A549 treated with CpdA at 1 μM for 4 hours (cell line): ENCODE measurements around the gene SHC1. TPM values are rescaled to one million over a fixed set of nuclear protein-coding genes. Genes with fewer than 3 reads are reported as not detected.

Experiments used
- total RNA-seq: library from RNA; stranded (reverse); fragments of 200-300 nt; extraction: Qiagen RNA extraction; gene quantifications from 5 replicates; pipeline ENCODE4 v1.2.3, GENCODE V29; 2022; ENCODE audit warnings: low read depth

SHC1 gene, protein sequence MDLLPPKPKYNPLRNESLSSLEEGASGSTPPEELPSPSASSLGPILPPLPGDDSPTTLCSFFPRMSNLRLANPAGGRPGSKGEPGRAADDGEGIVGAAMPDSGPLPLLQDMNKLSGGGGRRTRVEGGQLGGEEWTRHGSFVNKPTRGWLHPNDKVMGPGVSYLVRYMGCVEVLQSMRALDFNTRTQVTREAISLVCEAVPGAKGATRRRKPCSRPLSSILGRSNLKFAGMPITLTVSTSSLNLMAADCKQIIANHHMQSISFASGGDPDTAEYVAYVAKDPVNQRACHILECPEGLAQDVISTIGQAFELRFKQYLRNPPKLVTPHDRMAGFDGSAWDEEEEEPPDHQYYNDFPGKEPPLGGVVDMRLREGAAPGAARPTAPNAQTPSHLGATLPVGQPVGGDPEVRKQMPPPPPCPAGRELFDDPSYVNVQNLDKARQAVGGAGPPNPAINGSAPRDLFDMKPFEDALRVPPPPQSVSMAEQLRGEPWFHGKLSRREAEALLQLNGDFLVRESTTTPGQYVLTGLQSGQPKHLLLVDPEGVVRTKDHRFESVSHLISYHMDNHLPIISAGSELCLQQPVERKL
- 128 to 148 TPM (median 144 TPM) in 5 replicates for total RNA-seq

DNA sequence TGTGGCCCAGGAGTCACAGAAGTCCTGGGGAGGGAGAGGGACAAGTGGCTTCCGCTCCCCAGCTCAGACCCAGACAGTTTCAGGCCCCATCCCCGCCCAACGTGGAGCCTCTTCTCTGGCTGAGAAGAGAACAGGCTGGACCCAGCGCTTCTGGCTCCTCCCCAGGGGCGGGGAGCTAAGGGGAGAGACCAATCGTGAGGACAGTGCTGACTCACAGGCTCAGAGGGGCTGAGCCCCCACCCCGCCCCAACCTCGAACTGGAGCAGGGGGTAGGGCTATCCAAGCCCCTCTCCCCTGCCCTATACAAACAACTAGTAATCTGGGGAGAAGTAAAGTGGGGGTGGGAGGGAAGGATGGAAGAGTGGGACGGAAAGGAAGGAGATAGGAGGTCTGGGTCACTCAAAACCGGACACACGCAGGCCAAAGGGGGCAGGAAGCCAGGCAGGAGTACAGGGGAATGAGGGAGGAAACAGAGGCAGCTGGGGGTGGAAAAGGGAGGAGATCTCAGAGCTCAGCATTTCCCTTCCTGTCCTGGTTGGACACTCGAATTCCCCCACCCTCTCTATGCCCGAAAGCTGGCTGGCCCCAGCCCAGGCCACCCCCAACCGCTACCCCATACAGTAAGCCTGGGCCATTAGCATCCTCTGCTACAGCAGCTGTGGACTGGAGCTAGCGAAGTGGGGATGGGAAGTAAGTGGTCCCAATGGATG lies at the start of gene SHC1:
TSS of gene SHC1 (minus strand) at position 117 of the 710 bp plus-strand sequence. CDS start 221 bp downstream, outside the sequence.

GRCh38 chr1:155002464-155003226 lies 32.1 kb upstream of the SHC1 start, which contains the start of gene ZBTB7B:
Gene ZBTB7B, plus strand, starts transcription at chr1:155002802. Its CDS starts 11,859 bp downstream, at chr1:155014661.

DNA sequence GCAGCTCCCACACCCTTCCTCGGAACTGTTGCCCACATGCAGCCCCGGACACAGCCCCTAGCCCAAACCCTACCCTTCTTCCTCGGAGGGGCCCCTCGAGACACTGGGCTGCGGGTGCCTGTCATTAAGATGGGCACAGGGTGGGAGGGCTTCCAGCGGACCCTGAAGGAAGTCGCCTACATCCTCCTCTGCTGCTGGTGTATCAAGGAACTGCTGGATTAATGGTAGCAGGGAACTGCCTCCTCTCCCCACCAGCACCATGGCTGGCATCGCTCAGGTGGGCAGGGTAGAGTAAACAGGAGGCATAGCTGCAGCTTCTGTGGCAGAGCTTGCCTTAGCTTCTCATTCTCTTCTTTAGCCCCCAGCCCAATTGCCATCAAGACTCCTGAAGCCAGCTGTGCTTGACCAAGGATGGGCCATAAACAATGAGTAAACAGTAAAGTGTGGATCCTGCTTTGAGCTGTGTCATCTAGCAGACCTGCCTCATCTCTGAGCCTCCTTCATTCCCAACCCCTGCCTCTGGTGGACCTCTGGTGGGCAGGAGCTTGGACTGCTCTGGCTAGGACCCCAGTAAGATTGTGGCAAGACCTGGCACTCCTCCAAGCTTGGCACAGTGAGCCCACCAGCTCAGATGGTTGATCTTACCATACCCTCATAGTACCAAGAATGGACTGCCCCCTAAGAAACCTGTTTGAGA lies 23.2 kb upstream of the SHC1 start, which contains the start of gene LENEP:
TSS of gene LENEP (plus strand) at position 15 of the 697 bp plus-strand sequence. CDS start at position 37, 22 bp downstream.

DNA sequence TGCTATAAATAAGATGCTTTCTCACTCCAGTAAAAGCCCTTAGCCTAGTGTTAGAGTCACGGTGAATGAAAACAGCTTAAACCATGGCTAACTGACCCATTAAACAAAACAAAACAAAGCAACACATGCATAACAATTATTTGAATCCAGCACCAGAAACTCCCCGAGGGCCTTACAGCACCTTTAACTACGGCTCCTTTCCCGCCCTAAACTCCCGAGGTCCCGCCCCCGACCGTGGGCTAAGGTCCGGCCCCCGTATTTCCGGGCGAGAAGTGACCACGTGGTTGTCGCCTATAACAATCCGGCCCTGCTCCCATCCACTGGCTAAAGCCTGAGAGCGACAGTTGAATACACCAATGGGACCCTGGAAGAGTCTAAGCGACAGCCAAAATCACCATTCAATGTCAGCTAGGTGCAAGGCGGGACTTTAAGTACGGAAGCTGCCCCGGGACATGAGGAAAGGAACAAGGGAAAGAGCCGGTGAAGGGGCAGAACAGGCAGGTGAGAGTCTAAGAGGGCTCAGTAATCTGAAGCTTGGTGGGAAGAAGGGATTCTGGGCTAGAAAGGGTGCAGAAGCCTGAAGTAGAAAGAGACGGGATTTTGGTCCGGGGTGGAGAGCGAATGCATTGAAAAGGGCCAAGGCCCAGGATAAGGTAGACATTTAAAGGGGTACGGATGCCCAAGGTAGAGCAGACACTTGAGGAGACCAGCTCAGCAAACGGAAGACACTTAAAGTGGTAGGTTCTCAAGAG lies 12.5 kb upstream of the SHC1 start, which contains the start of gene FLAD1:
TSS of gene FLAD1 (plus strand) at position 448 of the 752 bp plus-strand sequence. CDS start 351 bp downstream, outside the sequence.

DNA sequence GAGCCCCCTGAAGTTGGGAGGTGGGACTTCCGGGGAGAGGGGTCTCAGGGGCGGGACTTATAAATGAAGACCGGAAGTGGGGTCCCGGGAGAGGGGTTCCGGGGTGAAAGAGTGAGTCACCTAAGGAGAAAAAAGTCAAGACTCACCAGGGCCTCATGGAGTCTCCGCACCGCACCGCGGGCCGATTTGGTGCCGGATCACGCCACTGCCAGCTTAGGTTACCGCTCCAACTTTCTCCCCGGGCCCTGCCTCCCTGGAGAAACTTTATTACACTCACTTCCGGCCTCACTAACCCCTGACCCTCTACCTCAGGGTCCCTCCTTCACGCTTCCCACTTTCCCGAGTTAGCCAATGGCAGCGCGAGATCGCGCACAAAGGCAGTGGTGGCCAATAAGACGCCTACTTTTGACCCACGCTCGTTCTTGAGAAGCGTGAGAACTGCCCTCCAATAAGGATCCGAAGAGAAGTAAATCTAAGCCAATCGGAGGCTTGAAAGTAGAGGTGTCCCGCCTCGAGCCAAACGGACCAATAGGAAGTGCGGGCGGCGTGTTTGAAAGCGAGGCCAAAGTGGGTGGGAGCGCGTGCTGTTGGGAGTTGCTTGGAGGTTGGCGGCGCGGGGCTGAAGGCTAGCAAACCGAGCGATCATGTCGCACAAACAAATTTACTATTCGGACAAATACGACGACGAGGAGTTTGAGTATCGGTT lies 3.7 kb upstream of the SHC1 start, which contains the start of gene CKS1B:
TSS of gene CKS1B (plus strand) at position 580 of the 706 bp plus-strand sequence. CDS start at position 645, 65 bp downstream.

DNA sequence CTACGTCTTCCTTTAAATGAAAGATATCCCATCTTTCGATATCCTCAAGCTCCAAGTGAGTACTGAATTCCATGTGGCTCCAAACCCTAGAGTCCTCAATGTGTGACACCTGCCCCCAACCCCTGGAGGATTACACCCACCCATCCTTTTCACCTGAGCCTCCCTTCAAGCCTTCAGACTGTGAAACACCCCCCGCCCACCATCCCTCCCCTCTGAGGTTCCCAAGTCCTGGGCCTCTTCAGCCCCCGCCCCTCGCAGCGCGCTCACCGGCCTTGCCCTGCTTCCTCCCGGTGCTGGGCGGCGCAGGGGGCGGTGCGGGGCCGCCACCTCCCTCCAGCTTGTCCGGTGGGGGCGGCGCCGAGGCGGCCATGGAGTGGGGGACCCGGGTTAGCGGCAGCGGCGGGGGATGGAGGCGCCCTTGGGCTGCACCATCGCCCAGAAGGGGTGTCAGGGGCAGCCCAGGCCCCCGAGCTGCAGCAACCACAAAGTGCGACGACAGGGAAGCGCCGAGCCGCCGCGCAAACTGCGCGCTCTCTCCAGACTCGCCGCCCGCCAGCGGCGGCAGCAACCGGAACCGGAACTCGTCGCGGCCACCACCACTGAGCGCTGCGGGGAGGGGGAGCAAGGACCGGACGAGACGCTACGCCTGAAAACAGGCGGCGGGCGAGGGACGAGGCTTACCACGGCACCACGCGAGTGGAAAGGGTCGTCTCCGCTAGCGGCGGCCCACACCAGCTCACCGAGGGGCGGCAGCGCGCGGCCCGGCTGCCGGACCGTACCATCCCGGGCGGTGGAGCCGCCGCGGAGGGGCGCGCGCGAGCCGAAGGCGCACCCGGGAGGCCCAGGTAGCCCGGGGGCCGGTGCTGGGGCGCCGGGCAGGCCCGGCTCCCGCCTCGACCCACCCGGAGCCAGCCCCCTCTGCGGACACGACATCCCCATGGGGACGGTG lies 9.1 kb downstream of the SHC1 start, which contains the start of gene PYGO2:
TSS of gene PYGO2 (minus strand) at position 576 of the 949 bp plus-strand sequence. CDS start at position 370, 206 bp downstream.

GRCh38 chr1:154955718-154956543 lies 14.6 kb downstream of the SHC1 start, which contains the start of gene PBXIP1:
Gene PBXIP1, minus strand, starts transcription at chr1:154956099. Its CDS starts 2,378 bp downstream, at chr1:154953721.

DNA sequence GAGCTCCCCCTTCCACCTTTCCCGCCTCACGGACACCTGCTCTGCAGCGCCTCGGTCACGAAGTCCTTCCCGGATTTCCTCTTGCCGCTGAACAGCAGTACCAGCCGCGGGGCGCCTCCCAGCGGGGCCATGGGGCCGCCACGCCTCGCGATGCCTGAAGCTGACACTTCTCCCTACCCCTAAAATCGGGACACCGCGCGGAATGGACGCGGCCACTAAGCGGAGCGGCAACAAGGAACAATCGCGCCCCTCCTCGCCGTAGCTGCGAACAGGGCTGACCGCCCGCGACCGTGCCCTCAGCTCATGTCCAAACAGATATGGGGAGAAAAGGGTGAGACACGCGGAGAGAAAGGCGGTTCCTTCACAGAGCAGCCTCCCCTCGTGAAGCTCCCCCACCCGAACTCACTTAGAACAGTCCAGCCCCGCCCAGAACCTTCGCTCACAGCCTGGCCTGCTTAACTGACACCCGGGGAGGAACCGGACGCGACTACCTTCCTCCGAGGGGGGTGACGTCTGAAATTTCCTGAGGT lies 33.9 kb downstream of the SHC1 start, which contains the start of gene PMVK:
TSS of gene PMVK (minus strand) at position 165 of the 530 bp plus-strand sequence. CDS start at position 131, 34 bp downstream.

Other genes with a start within 250 kb of the SHC1 start
- gene KCNN3, start 100.5 kb downstream of the SHC1 start, total RNA-seq = 0.05 to 0.07 TPM (median 0.05 TPM) in 3 of 5 replicates, not detected in the others
- gene PMVK, start 34.0 kb downstream of the SHC1 start, total RNA-seq = 38.2 to 44.2 TPM (median 41.9 TPM) in 5 replicates
- 12.4 to 16.4 TPM (median 15.2 TPM) in 5 replicates for gene PBXIP1, start 14.6 kb downstream of the SHC1 start, total RNA-seq
- 19.2 to 24.9 TPM (median 22.4 TPM) in 5 replicates for gene PYGO2, start 9.0 kb downstream of the SHC1 start, total RNA-seq
- gene CKS1B, start 3.9 kb upstream of the SHC1 start, total RNA-seq = 314 to 378 TPM (median 356 TPM) in 5 replicates
- gene FLAD1, start 12.6 kb upstream of the SHC1 start, total RNA-seq = 38.6 to 46.1 TPM (median 42.8 TPM) in 5 replicates
- not detected in 5 replicates for gene LENEP, start 22.8 kb upstream of the SHC1 start, total RNA-seq
- 16.3 to 24.6 TPM (median 22.0 TPM) in 5 replicates for gene ZBTB7B, start 32.1 kb upstream of the SHC1 start, total RNA-seq
- gene DCST2, start 63.0 kb upstream of the SHC1 start, total RNA-seq = 0.32 to 0.79 TPM (median 0.43 TPM) in 4 of 5 replicates, not detected in the other
- 0.02 TPM in 1 of 5 replicates, not detected in the others for gene DCST1, start 63.1 kb upstream of the SHC1 start, total RNA-seq
- gene ADAM15, start 80.6 kb upstream of the SHC1 start, total RNA-seq = 53.3 to 78.1 TPM (median 69.5 TPM) in 5 replicates
- gene EFNA4, start 93.0 kb upstream of the SHC1 start, total RNA-seq = 7.0 to 10.0 TPM (median 8.4 TPM) in 5 replicates
- gene EFNA3, start 108.1 kb upstream of the SHC1 start, total RNA-seq = 2.3 to 5.0 TPM (median 4.7 TPM) in 5 replicates
- 35.9 to 42.4 TPM (median 36.7 TPM) in 5 replicates for gene EFNA1, start 157.1 kb upstream of the SHC1 start, total RNA-seq
- gene SLC50A1, start 165.1 kb upstream of the SHC1 start, total RNA-seq = 32.2 to 36.2 TPM (median 34.4 TPM) in 5 replicates
- 63.4 to 108 TPM (median 93.8 TPM) in 5 replicates for gene DPM3, start 169.8 kb upstream of the SHC1 start, total RNA-seq
- 200 to 262 TPM (median 243 TPM) in 5 replicates for gene KRTCAP2, start 202.6 kb upstream of the SHC1 start, total RNA-seq
- 1.2 to 1.6 TPM (median 1.5 TPM) in 5 replicates for gene TRIM46, start 203.1 kb upstream of the SHC1 start, total RNA-seq
- 7.8 to 10.1 TPM (median 9.5 TPM) in 5 replicates for gene THBS3, start 237.2 kb upstream of the SHC1 start, total RNA-seq
- 66.1 to 77.7 TPM (median 70.8 TPM) in 5 replicates for gene MTX1, start 237.9 kb upstream of the SHC1 start, total RNA-seq